GM23338 (cell line): ENCODE results near the gene CDHR3. TPM values are rescaled to one million over a fixed set of nuclear protein-coding genes. Genes with fewer than 3 reads are reported as not detected.
A peak's percentile ranks its signal among the peaks of the same experiment; 100 is the strongest.
"Not testable (repeated sequence)": the region's sequence is repeated elsewhere in the genome, so short reads cannot be mapped to it uniquely, and the experiment has no call there.

Experiments
- ATAC-seq: fragments of 200-7000 bp; cut with Tn5 transposase; 3 replicates; pipeline ENCODE4 v1.9.1; 2020
- DNase-seq: peaks from one replicate; pipeline ENCODE4 v3.0.0-alpha.2; 2015; ENCODE audit warnings: low spot score
- H2AFZ ChIP-seq: fragments of 200-600 bp; sonication (generic); 2 replicates; pipeline ENCODE4 v1.8.0; 2016; ENCODE audit warnings: antibody characterized with exemption, mild to moderate bottlenecking, moderate library complexity
- H3F3A ChIP-seq: fragments of 200-600 bp; sonication (generic); replicated peaks from 2 replicates; pipeline ENCODE4 v1.8.0; 2017; ENCODE audit warnings: antibody characterized with exemption, mixed run types, low read depth
- H3K27ac ChIP-seq: fragments of 200-600 bp; sonication (generic); 2 replicates; pipeline ENCODE4 v1.6.1; 2016; ENCODE audit warnings: low read depth
- H3K27me3 ChIP-seq: fragments of 200-600 bp; sonication (generic); 2 replicates; pipeline ENCODE4 v1.8.0; 2016; ENCODE audit warnings: mild to moderate bottlenecking, mixed run types, moderate library complexity; ENCODE audit not compliant: insufficient read depth
- H3K36me3 ChIP-seq: fragments of 200-600 bp; sonication (generic); 2 replicates; pipeline ENCODE4 v1.8.0; 2016; ENCODE audit warnings: mild to moderate bottlenecking; ENCODE audit not compliant: insufficient read depth
- H3K4me1 ChIP-seq: fragments of 200-600 bp; sonication (generic); 2 replicates; pipeline ENCODE4 v1.8.0; 2016; ENCODE audit warnings: mild to moderate bottlenecking, moderate library complexity; ENCODE audit not compliant: insufficient read depth
- H3K4me2 ChIP-seq: fragments of 200-600 bp; sonication (generic); 2 replicates; pipeline ENCODE4 v1.7.1; 2017; ENCODE audit warnings: mixed run types
- H3K4me3 ChIP-seq: fragments of 200-600 bp; sonication (generic); 2 replicates; pipeline ENCODE4 v1.6.1; 2016; ENCODE audit warnings: mixed run types
- H3K79me2 ChIP-seq: fragments of 200-600 bp; sonication (generic); replicated peaks from 2 replicates; pipeline ENCODE4 v1.8.0; 2017; ENCODE audit warnings: mild to moderate bottlenecking; ENCODE audit not compliant: insufficient read depth
- H3K9me2 ChIP-seq: fragments of 200-600 bp; sonication (generic); 2 replicates; pipeline ENCODE4 v1.8.0; 2017; ENCODE audit not compliant: insufficient read depth
- H4K20me1 ChIP-seq: fragments of 200-600 bp; sonication (generic); replicated peaks from 2 replicates; pipeline ENCODE4 v1.8.0; 2017; ENCODE audit warnings: mild to moderate bottlenecking; ENCODE audit not compliant: insufficient read depth
- H3K27ac Mint-ChIP-seq: 2 replicates; pipeline ENCODE4 v1.8.0; 2020; ENCODE audit warnings: inconsistent platforms, mild to moderate bottlenecking, moderate library complexity, mixed read lengths
- H3K27me3 Mint-ChIP-seq: 3 replicates; pipeline ENCODE4 v1.8.0; 2022; ENCODE audit warnings: low read depth, mild to moderate bottlenecking, moderate library complexity, mixed read lengths, inconsistent platforms; ENCODE audit not compliant: insufficient read depth, poor library complexity
- H3K36me3 Mint-ChIP-seq: 3 replicates; pipeline ENCODE4 v1.8.0; 2021; ENCODE audit warnings: low read depth, mild to moderate bottlenecking, inconsistent platforms, moderate library complexity, mixed read lengths
- H3K4me1 Mint-ChIP-seq: 3 replicates; pipeline ENCODE4 v1.8.0; 2020; ENCODE audit warnings: mild to moderate bottlenecking, inconsistent platforms, mixed read lengths
- H3K4me3 Mint-ChIP-seq: 3 replicates; pipeline ENCODE4 v1.8.0; 2021; ENCODE audit warnings: moderate library complexity, mild to moderate bottlenecking, inconsistent platforms, mixed read lengths
- H3K9me3 Mint-ChIP-seq: 3 replicates; pipeline ENCODE4 v1.8.0; 2020; ENCODE audit warnings: moderate library complexity, mild to moderate bottlenecking, inconsistent platforms, mixed read lengths
- CTCF ChIP-seq, 2 experiments: fragments of 200-600 bp in 1 of 2; sonication (generic) in 1 of 2; conservative IDR thresholded peaks; 2 replicates each; pipeline versions ENCODE4 v1.5.1 to v1.6.1; 2016 to 2017; ENCODE audit warnings: antibody characterized with exemption in 2 of 2, low read depth in 2 of 2, mild to moderate bottlenecking in 2 of 2, moderate library complexity in 1 of 2
- NANOG ChIP-seq: IDR thresholded peaks from 2 replicates; pipeline ENCODE4 v1.6.1; 2016; ENCODE audit warnings: antibody characterized with exemption, borderline replicate concordance
- REST ChIP-seq: IDR thresholded peaks from one replicate; pipeline ENCODE4 v1.6.1; 2018; ENCODE audit warnings: antibody characterized with exemption; ENCODE audit not compliant: unreplicated experiment
- STAT1 ChIP-seq: IDR thresholded peaks from one replicate; pipeline ENCODE4 v1.6.1; 2016; ENCODE audit warnings: antibody characterized with exemption; ENCODE audit not compliant: unreplicated experiment
- ZNF114 ChIP-seq: fragments of 250-450 bp; sonication (Bioruptor Pico); IDR thresholded peaks from 2 replicates; pipeline ENCODE4 v1.5.0; 2020; ENCODE audit warnings: mild to moderate bottlenecking, moderate library complexity
- ZNF462 ChIP-seq: fragments of 250-450 bp; sonication (Bioruptor Pico); IDR thresholded peaks from 2 replicates; pipeline ENCODE4 v1.5.0; 2020; ENCODE audit warnings: mild to moderate bottlenecking, moderate library complexity
- polyA plus RNA-seq: library from polyadenylated mRNA; unstranded; fragments of >200 nt; fragmentation: Nextera tagmentation; extraction: Ambion mirVana; gene quantifications from 2 replicates; pipeline ENCODE4 v1.2.1, GENCODE V29; 2016
- total RNA-seq: library from RNA; depleted of rRNA; stranded (reverse); fragments of >200 nt; shearing (Covaris generic); gene quantifications from 2 replicates; pipeline ENCODE4 v1.2.3, GENCODE V29; 2014

The CDHR3 gene
- total and polyA plus RNA-seq, 2 experiments from 2014 or later: 5.1 to 12.2 TPM

GRCh38 chr7:105982388-105982787 lies 19.3 kb downstream of the CDHR3 start:
- H3K36me3 ChIP-seq: no peaks in the 10 kb centered on the region
- H3K4me2 ChIP-seq: no peak overlapping the region
- H3K9me3 Mint-ChIP-seq: no peaks in the 10 kb centered on the region
- H3K27ac Mint-ChIP-seq: no peak overlapping the region
- peak; percentile 51 for DNase-seq
- no peak overlapping the region for H3K4me3 ChIP-seq
- H3K4me1 Mint-ChIP-seq: peaks cover 59% of the 10 kb centered on the region
- H3K4me1 ChIP-seq: peaks cover 37% of the 10 kb centered on the region
- no peak overlapping the region for H3K27ac ChIP-seq
- no peaks in the 10 kb centered on the region for H3K9me2 ChIP-seq
- peaks cover 12% of the 10 kb centered on the region for H3K27me3 Mint-ChIP-seq
- no peaks in the 10 kb centered on the region for H4K20me1 ChIP-seq
- H3K4me3 Mint-ChIP-seq: no peak overlapping the region
- ATAC-seq: peak; percentile 52
- H3K79me2 ChIP-seq: no peaks in the 10 kb centered on the region
- H2AFZ ChIP-seq: no peak overlapping the region
- TF ChIP-seq REST (no peak), NANOG (no peak), ZNF114 (no peak), CTCF (conservative IDR thresholded peaks at IDR 0.05; ENCODE audit: low read depth in 2 of 2) (no peak), STAT1 (no peak), ZNF462 (no peak)
- 0 out of 2 replicates have a peak, but pooled peaks cover 6% of the 10 kb centered on the region for H3F3A ChIP-seq
- H3K27me3 ChIP-seq: no peaks in the 10 kb centered on the region
- H3K36me3 Mint-ChIP-seq: no peaks in the 10 kb centered on the region

- Histone ChIP-seq H3K4me1 (peaks cover 60% of the 10 kb centered on the region), H3K4me2 (peak overlapping the region; percentile 31; the same call in 1 of the 2 replicates), H3K4me3 (peak overlapping the region; percentile 28; the same call in 1 of the 2 replicates)
- not testable (repeated sequence) for H3K27me3 ChIP-seq, H3F3A ChIP-seq, H3K9me2 ChIP-seq, DNase-seq, H4K20me1 ChIP-seq, H3K36me3 ChIP-seq, H3K79me2 ChIP-seq, H3K27ac ChIP-seq, H3K9me3 Mint-ChIP-seq, H3K36me3 Mint-ChIP-seq, H2AFZ ChIP-seq, ATAC-seq
- Mint-ChIP-seq H3K27ac (peak overlapping the region; percentile 90), H3K4me3 (peak overlapping the region; percentile 51; the same call in 2 of the 3 replicates), H3K4me1 (peaks cover 79% of the 10 kb centered on the region), H3K27me3 (peaks cover 12% of the 10 kb centered on the region)
Observed at GRCh38 chr7:105984808-105985207, 21.7 kb downstream of the CDHR3 start.
